GM18508 (cell line): ENCODE data around the gene ADIPOR2.

Experiments
- ATAC-seq: cut with Tn5 transposase; IDR thresholded peaks from one replicate; pipeline ENCODE4 v1.9.1; 2021; ENCODE audit warnings: moderate number of reproducible peaks; ENCODE audit not compliant: insufficient read depth, unreplicated experiment

ADIPOR2 gene

GRCh38 chr12:1690578-1691122, at the start of gene ADIPOR2:
Gene ADIPOR2 (plus strand): TSS chr12:1691070. CDS start chr12:1754344, 63,274 bp downstream.
- ATAC-seq = peak; percentile 72

- ATAC-seq = no peak
Observed at GRCh38 chr12:1642513-1642912, 48.4 kb upstream of the ADIPOR2 start.

GRCh38 chr12:1643043-1643442, 47.8 kb upstream of the ADIPOR2 start:
- no peak for ATAC-seq

GRCh38 chr12:1643905-1644533, 46.9 kb upstream of the ADIPOR2 start:
- no peak for ATAC-seq

GRCh38 chr12:1644534-1645438, 46.1 kb upstream of the ADIPOR2 start:
- no peak for ATAC-seq

- ATAC-seq = no peak
Observed at GRCh38 chr12:1645819-1646218, 45.1 kb upstream of the ADIPOR2 start.

- no peak for ATAC-seq
Observed at GRCh38 chr12:1646569-1647284, 44.1 kb upstream of the ADIPOR2 start.

- no peak for ATAC-seq
Observed at GRCh38 chr12:1647285-1647669, 43.6 kb upstream of the ADIPOR2 start.

GRCh38 chr12:1650260-1650977, 40.5 kb upstream of the ADIPOR2 start:
- ATAC-seq = no peak

- ATAC-seq = no peak
Observed at GRCh38 chr12:1650978-1651361, 39.9 kb upstream of the ADIPOR2 start.

GRCh38 chr12:1651946-1652345, 38.9 kb upstream of the ADIPOR2 start:
- ATAC-seq = no peak

GRCh38 chr12:1655225-1655788, 35.6 kb upstream of the ADIPOR2 start:
- no peak for ATAC-seq

- ATAC-seq = no peak
Observed at GRCh38 chr12:1656902-1657301, 34.0 kb upstream of the ADIPOR2 start.

- ATAC-seq = no peak
Observed at GRCh38 chr12:1657688-1658087, 33.2 kb upstream of the ADIPOR2 start.

GRCh38 chr12:1660304-1661187, 30.3 kb upstream of the ADIPOR2 start:
- ATAC-seq = no peak

GRCh38 chr12:1661553-1662335, 29.1 kb upstream of the ADIPOR2 start:
- ATAC-seq = no peak

GRCh38 chr12:1662761-1663439, 28.0 kb upstream of the ADIPOR2 start:
- ATAC-seq = no peak
